ENCODE measurements around the gene LYSMD1. TPM values are rescaled to one million over a fixed set of nuclear protein-coding genes. Genes with fewer than 3 reads are reported as not detected.

The LYSMD1 gene
- total RNA-seq, 1 experiment from 2014 or later: 7.6 TPM

DNA sequence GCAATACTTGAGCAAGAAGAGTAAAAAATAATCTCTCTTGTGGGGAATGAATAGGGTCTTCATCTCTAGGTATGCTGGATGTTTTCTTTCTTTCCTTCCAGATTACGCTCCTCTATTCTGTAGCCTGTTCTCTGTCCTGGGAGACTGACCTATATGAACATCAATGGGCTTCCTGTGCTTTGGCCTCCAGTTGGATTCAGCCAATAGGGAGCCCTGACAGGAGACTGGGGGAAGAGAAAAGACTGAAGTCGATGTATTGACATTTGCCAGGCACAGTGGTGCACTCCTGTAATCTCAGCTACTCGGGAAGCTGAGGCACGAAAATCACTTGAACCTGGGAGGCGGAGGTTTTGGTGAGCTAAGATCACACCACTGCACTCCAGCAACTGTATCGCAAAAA, 36.9 kb downstream of the LYSMD1 start:
- Mint-ChIP-seq H3K4me3 (ENCODE audit: low read depth, unreplicated experiment) (no peak overlapping the region), H3K9me3 (ENCODE audit: low read depth, unreplicated experiment) (no peaks in the 10 kb centered on the region), H3K27me3 (ENCODE audit: unreplicated experiment) (peaks cover 33% of the 10 kb centered on the region), H3K4me1 (ENCODE audit: low read depth, unreplicated experiment) (peaks cover 16% of the 10 kb centered on the region), H3K27ac (ENCODE audit: unreplicated experiment) (no peak overlapping the region), H3K36me3 (ENCODE audit: insufficient read depth, unreplicated experiment) (peaks cover 14% of the 10 kb centered on the region)
- intact Hi-C loops (cut with micrococcal nuclease; ENCODE audit: unreplicated experiment): no loop called here
- CTCF ChIA-PET: interaction anchor here (1.1 kb wide), 1 partner anchor 104 kb away, joined by 7 read pairs; no protein-coding TSS in a partner anchor
- BruUV-seq (replicated peaks): no TSS peak
- TF ChIP-seq, protein P1, sequence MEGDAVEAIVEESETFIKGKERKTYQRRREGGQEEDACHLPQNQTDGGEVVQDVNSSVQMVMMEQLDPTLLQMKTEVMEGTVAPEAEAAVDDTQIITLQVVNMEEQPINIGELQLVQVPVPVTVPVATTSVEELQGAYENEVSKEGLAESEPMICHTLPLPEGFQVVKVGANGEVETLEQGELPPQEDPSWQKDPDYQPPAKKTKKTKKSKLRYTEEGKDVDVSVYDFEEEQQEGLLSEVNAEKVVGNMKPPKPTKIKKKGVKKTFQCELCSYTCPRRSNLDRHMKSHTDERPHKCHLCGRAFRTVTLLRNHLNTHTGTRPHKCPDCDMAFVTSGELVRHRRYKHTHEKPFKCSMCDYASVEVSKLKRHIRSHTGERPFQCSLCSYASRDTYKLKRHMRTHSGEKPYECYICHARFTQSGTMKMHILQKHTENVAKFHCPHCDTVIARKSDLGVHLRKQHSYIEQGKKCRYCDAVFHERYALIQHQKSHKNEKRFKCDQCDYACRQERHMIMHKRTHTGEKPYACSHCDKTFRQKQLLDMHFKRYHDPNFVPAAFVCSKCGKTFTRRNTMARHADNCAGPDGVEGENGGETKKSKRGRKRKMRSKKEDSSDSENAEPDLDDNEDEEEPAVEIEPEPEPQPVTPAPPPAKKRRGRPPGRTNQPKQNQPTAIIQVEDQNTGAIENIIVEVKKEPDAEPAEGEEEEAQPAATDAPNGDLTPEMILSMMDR (IDR thresholded peaks at IDR 0.05; ENCODE audit: unreplicated experiment): no peak
- no peak for DNase-seq

DNA sequence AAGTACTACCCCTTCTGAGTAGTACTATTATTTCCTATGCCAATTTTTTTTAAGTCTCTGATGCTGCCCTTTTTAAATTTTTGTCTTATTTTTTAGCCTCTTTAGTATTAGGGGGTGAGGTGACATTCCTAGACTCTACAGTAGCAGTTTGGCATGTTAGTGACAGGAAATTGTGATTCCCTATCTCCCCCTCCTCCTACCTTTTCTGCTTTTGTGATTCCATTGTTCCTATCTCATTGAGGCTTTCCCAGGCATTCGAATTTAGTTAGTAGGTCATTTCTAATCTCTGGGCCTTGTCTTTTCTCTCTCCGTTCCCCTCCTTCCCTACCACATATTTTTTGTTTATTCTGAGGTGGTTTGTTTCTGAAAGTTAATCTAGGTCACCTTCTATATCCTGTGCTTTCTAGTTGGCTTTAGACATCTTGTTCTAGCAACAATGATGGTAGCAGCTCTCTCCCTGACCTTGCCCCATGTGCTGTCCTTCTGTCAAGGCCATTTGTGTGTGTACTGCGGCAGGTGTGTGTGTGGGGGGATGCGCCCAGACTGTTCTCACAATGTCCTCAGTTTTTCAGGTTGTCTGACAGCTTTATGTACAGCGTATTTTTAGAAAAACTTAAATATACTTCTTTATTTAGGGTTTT, 40.8 kb downstream of the LYSMD1 start:
- no peak for DNase-seq
- BruUV-seq (replicated peaks): no TSS peak
- CTCF ChIA-PET: no interaction called here
- Mint-ChIP-seq H3K27ac (ENCODE audit: unreplicated experiment) (no peak overlapping the region), H3K36me3 (ENCODE audit: insufficient read depth, unreplicated experiment) (no peaks in the 10 kb centered on the region), H3K9me3 (ENCODE audit: low read depth, unreplicated experiment) (no peaks in the 10 kb centered on the region), H3K4me3 (ENCODE audit: low read depth, unreplicated experiment) (no peak overlapping the region), H3K4me1 (ENCODE audit: low read depth, unreplicated experiment) (no peaks in the 10 kb centered on the region), H3K27me3 (ENCODE audit: unreplicated experiment) (no peaks in the 10 kb centered on the region)
- intact Hi-C loops (cut with micrococcal nuclease; ENCODE audit: unreplicated experiment): no loop called here
- TF ChIP-seq, protein P1 (IDR thresholded peaks at IDR 0.05; ENCODE audit: unreplicated experiment): no peak

DNA sequence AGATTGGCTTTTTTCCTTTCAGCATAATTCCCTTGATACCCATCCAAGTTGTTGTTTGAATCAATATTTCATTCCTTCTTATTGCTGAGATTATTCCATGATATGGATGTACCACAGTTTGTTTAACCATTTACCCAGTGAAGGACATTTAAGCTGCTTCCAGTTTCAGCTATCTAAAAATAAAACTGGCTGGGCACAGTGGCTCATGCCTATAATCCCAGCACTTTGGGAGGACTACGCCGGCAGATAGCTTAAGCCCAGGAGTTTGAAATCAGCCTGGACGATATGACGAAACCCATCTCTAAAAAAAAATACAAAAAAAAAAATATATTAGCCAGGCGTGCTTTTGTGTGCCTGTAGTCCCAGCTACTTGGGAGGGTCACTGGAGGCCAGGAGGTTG, 51.8 kb downstream of the LYSMD1 start:
- Mint-ChIP-seq H3K27ac (ENCODE audit: unreplicated experiment) (no peak overlapping the region), H3K4me1 (ENCODE audit: low read depth, unreplicated experiment) (no peaks in the 10 kb centered on the region), H3K9me3 (ENCODE audit: low read depth, unreplicated experiment) (no peaks in the 10 kb centered on the region), H3K4me3 (ENCODE audit: low read depth, unreplicated experiment) (no peak overlapping the region), H3K27me3 (ENCODE audit: unreplicated experiment) (no peaks in the 10 kb centered on the region), H3K36me3 (ENCODE audit: insufficient read depth, unreplicated experiment) (peaks cover 3% of the 10 kb centered on the region)
- intact Hi-C loops (cut with micrococcal nuclease; ENCODE audit: unreplicated experiment): no loop called here
- TF ChIP-seq, protein P1 (IDR thresholded peaks at IDR 0.05; ENCODE audit: unreplicated experiment): no peak
- BruUV-seq (replicated peaks): no TSS peak
- CTCF ChIA-PET: interaction anchor here (0.7 kb wide), 1 partner anchor 627 kb away, joined by 3 read pairs; no protein-coding TSS in a partner anchor
- DNase-seq: no peak

Other genes starting within 250 kb of the LYSMD1 start
- 64.9 and 70.6 TPM in 2 replicates for gene SETDB1, start 239.5 kb downstream of the LYSMD1 start, total RNA-seq (2022)
- 214 and 226 TPM in 2 replicates for gene CERS2, start 191.1 kb downstream of the LYSMD1 start, total RNA-seq (2022)
- 15.4 and 20.1 TPM in 2 replicates for gene ANXA9, start 183.6 kb downstream of the LYSMD1 start, total RNA-seq (2022)
- 17.2 and 17.6 TPM in 2 replicates for gene MINDY1, start 159.0 kb downstream of the LYSMD1 start, total RNA-seq (2022)
- gene PRUNE1, start 157.5 kb downstream of the LYSMD1 start, total RNA-seq (2022): 15.9 and 16.0 TPM in 2 replicates
- 1.2 and 2.4 TPM in 2 replicates for gene BNIPL, start 129.3 kb downstream of the LYSMD1 start, total RNA-seq (2022)
- gene C1orf56, start 118.2 kb downstream of the LYSMD1 start, total RNA-seq (2022): 8.5 and 9.5 TPM in 2 replicates
- gene CDC42SE1, start 106.3 kb downstream of the LYSMD1 start, total RNA-seq (2022): 103 and 110 TPM in 2 replicates
- 1.5 and 2.1 TPM in 2 replicates for gene MLLT11, start 105.5 kb downstream of the LYSMD1 start, total RNA-seq (2022)
- 10.9 and 13.6 TPM in 2 replicates for gene GABPB2, start 95.1 kb downstream of the LYSMD1 start, total RNA-seq (2022)
- gene SEMA6C, start 19.3 kb downstream of the LYSMD1 start, total RNA-seq (2022): 2.2 and 2.5 TPM in 2 replicates
- not detected in 2 replicates for gene TNFAIP8L2, start 9.3 kb downstream of the LYSMD1 start, total RNA-seq (2022)
- 47.3 and 49.8 TPM in 2 replicates for gene SCNM1, start 242 bp upstream of the LYSMD1 start, total RNA-seq (2022)
- gene TMOD4, start 10.1 kb upstream of the LYSMD1 start, total RNA-seq (2022): 1.6 and 2.1 TPM in 2 replicates
- 91.4 and 111 TPM in 2 replicates for gene VPS72, start 24.3 kb upstream of the LYSMD1 start, total RNA-seq (2022)
- gene PIP5K1A, start 32.6 kb upstream of the LYSMD1 start, total RNA-seq (2022): 86.6 and 96.2 TPM in 2 replicates
- 302 and 325 TPM in 2 replicates for gene PSMD4, start 88.8 kb upstream of the LYSMD1 start, total RNA-seq (2022)
- gene ZNF687, start 116.4 kb upstream of the LYSMD1 start, total RNA-seq (2022): 42.9 and 43.4 TPM in 2 replicates
- gene PI4KB, start 161.5 kb upstream of the LYSMD1 start, total RNA-seq (2022): 50.7 and 57.6 TPM in 2 replicates
- 82.4 and 88.1 TPM in 2 replicates for gene RFX5, start 181.3 kb upstream of the LYSMD1 start, total RNA-seq (2022)
- 7.8 and 9.8 TPM in 2 replicates for gene SELENBP1, start 206.8 kb upstream of the LYSMD1 start, total RNA-seq (2022)
- gene PSMB4, start 233.7 kb upstream of the LYSMD1 start, total RNA-seq (2022): 355 and 411 TPM in 2 replicates